PFSK-1 (cell line): Measurements from ENCODE around the gene BTBD10.
A peak's percentile ranks its signal among the peaks of the same experiment; 100 is the strongest.

Experiments used
- FOXP2 ChIP-seq: optimal IDR thresholded peaks from 2 replicates; pipeline ENCODE3; 2011; ENCODE audit warnings: borderline replicate concordance, control low read depth, inconsistent platforms; ENCODE audit not compliant: insufficient read depth; ENCODE audit errors: extremely low read length, extremely low read depth
- POLR2AphosphoS5 ChIP-seq: IDR thresholded peaks from 2 replicates; pipeline ENCODE4 v1.6.1; 2012; ENCODE audit warnings: low read depth, mild to moderate bottlenecking, control low read depth, low read length, moderate library complexity
- SIN3A ChIP-seq: IDR thresholded peaks from 2 replicates; pipeline ENCODE4 v1.6.1; 2012; ENCODE audit warnings: mild to moderate bottlenecking, low read length, moderate library complexity, borderline replicate concordance; ENCODE audit not compliant: insufficient read depth
- TAF1 ChIP-seq: IDR thresholded peaks from 2 replicates; pipeline ENCODE4 v1.6.1; 2012; ENCODE audit warnings: low read length, control low read depth, borderline replicate concordance; ENCODE audit not compliant: insufficient read depth
- TF ChIP-seq, protein P1 (sequence below), 2 experiments: IDR thresholded peaks; 2 replicates each; pipeline versions ENCODE4 v1.6.1 to v1.8.0; 2011 to 2012; ENCODE audit warnings: low read depth in 2 of 2, low read length in 2 of 2, control low read depth in 1 of 2, inconsistent platforms in 1 of 2, mild to moderate bottlenecking in 1 of 2, moderate library complexity in 1 of 2; ENCODE audit not compliant: insufficient read depth in 1 of 2

The BTBD10 gene

DNA sequence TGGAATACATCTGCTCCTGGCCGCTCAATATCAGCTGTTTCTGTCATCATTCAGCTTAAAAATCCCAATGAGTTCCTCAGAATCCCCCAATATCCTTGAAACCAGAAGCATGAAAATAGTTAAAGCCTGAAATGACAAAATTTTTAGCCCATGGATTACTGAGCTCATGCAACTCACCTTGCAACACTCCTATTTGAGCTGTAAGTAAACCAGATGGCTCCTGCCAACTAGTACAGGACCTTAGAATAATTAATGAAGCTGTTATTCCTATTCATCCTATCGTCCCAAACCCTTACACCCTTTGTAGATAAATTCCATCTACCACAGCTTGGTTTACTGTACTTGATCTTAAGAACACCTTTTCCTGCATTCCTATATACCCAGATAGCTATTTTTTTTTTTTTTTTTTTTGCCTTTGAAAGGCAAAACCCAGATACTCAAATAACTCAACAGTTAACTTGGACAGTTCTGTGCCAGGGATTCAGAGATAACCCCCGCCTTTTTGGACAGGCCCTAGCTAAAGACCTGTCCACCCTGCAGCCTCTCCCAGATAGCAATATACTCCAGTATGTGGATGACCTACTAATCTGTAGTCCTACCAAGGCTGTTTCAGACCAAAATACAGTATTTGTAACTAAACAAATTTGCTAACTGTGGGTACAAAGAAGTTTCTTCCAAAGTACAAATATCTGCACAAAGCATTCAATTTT, 10.1 kb upstream of the BTBD10 start:
- TF ChIP-seq, protein P1, sequence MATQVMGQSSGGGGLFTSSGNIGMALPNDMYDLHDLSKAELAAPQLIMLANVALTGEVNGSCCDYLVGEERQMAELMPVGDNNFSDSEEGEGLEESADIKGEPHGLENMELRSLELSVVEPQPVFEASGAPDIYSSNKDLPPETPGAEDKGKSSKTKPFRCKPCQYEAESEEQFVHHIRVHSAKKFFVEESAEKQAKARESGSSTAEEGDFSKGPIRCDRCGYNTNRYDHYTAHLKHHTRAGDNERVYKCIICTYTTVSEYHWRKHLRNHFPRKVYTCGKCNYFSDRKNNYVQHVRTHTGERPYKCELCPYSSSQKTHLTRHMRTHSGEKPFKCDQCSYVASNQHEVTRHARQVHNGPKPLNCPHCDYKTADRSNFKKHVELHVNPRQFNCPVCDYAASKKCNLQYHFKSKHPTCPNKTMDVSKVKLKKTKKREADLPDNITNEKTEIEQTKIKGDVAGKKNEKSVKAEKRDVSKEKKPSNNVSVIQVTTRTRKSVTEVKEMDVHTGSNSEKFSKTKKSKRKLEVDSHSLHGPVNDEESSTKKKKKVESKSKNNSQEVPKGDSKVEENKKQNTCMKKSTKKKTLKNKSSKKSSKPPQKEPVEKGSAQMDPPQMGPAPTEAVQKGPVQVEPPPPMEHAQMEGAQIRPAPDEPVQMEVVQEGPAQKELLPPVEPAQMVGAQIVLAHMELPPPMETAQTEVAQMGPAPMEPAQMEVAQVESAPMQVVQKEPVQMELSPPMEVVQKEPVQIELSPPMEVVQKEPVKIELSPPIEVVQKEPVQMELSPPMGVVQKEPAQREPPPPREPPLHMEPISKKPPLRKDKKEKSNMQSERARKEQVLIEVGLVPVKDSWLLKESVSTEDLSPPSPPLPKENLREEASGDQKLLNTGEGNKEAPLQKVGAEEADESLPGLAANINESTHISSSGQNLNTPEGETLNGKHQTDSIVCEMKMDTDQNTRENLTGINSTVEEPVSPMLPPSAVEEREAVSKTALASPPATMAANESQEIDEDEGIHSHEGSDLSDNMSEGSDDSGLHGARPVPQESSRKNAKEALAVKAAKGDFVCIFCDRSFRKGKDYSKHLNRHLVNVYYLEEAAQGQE (IDR thresholded peaks at IDR 0.05; ENCODE audit: insufficient read depth in 1 of 2, low read depth in 2 of 2, low read length in 2 of 2): no peak
- TF ChIP-seq POLR2AphosphoS5: no peak
- TF ChIP-seq SIN3A: no peak
- no peak for TF ChIP-seq TAF1
- TF ChIP-seq FOXP2: no peak

DNA sequence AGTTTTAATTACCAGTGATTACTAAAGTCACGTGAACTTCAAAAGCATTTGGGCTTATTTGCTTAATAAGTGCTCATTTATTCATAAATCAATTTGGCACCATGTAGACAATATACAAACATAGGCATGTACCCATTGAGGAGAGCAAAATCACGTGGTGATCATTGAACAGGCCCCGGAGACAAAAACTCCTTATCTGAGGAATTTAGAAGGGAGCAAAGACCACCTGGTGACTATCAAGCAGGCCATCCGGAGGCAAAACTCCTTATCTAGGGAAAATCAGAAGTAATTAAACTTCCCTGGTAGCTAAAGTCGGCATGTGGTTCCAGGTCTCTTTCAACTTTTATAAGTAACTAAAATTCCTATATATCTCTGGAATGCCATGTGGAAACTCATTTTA, 5.7 kb upstream of the BTBD10 start:
- no peak for TF ChIP-seq FOXP2
- TF ChIP-seq SIN3A: no peak

DNA sequence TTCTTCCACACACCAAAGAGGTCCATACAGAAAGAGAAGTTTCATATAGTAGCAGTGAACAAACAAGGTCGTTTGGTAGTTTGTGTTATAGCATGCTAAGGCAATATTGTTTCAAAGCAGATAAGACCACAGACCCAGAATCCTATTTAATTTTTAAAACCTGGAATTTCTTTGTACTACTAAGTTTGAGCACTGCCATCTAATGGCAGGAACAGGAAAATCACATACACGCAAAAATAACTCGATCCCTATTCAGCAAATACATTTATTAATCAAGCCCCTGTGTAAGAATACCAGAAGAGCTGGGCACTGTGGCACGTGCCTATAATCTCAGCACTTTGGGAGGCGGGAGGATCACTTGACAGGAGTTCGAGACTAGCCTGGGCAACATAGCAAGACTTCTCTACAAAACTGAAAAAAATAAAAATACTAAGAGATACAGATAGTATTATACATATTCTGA, 2.9 kb upstream of the BTBD10 start:
- TF ChIP-seq FOXP2: no peak
- TF ChIP-seq POLR2AphosphoS5: no peak
- no peak for TF ChIP-seq TAF1
- TF ChIP-seq, protein P1 (IDR thresholded peaks at IDR 0.05; ENCODE audit: insufficient read depth in 1 of 2, low read depth in 2 of 2, low read length in 2 of 2): no peak

DNA sequence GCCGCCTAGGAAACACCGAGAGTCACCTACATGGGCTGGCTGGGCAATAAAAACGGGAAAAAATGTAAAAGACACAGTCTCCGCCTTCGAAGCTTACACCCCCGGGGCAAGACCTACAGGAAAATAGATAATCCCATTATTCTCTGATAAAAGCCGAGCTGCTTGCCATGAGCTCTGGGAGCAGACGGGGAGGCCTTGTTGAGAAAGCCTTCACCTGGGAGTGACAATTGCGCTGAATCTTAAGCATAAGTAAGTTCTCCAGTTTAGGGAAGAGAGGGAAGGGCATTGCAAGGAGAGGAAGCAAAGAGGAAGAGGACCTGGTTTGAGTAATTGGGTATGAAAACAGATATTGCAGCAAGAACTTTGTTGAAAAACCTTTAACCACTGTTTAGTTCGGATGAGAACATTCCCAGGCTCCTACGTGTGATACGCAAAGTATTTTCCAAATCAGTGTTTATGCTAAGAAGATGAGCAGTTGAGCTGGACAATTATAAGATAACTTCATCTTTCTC, 813 bp upstream of the BTBD10 start:
- TF ChIP-seq FOXP2: no peak

DNA sequence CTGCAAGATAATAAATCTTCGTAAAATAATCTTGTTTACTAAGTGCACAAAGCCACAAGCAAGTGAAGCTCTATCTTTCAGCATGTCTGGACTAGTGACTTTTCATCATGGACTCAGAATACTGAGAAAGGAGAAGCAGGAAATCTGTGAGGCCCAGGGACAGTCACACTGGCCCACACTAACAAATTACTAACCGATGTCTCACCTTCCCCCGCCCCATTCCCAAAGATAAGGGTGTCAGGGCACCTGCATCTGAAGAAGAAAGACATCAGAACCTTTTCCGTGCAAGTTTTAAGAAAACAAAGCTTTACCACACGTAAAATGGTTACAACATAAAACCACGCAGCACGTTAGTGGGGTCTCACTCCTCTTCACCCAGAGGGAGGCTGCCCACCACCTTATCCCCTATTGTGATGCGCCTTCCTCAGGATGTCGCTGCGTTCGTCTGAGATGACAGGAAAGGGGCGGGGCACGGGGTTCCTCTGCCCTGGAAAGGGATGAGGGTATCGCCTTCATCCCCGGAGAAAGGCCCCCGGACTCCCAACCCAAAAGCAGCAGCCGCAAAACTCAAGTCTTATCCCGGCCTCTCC, 616 bp downstream of the BTBD10 start:
- no peak for TF ChIP-seq FOXP2
- peak; percentile 52; the same call in 1 of the 2 replicates for TF ChIP-seq SIN3A
- no peak for TF ChIP-seq POLR2AphosphoS5
- TF ChIP-seq, protein P1 (IDR thresholded peaks at IDR 0.05; ENCODE audit: insufficient read depth in 1 of 2, low read depth in 2 of 2, low read length in 2 of 2): no peak
- no peak for TF ChIP-seq TAF1

DNA sequence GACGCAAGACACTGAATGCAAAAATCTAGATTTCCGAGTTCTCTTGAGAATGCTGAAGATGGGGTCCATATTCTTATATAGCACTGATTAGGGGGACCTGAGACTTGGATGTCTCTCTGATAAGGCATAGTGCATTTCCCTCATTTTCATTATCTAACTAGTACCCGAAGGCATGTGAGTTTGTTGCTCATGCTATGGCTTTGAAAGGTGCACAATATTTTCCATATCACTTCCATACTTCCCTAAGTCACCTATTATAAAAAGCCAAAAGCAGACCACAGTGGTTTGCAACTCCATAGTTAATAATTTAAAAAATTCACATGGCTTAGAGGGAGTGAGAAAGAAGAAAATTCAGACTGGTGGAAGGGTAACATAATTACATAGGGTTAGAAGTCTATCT, 1.7 kb downstream of the BTBD10 start:
- TF ChIP-seq SIN3A (no peak), POLR2AphosphoS5 (no peak), TAF1 (no peak), FOXP2 (no peak)
- TF ChIP-seq, protein P1 (IDR thresholded peaks at IDR 0.05; ENCODE audit: insufficient read depth in 1 of 2, low read depth in 2 of 2, low read length in 2 of 2): no peak
